Hepatocyte (in vitro differentiated cells): Measurements from ENCODE around the gene SPATA31A7. TPM values are rescaled to one million over a fixed set of nuclear protein-coding genes. Genes with fewer than 3 reads are reported as not detected.
"Not testable (repeated sequence)": the region's sequence is repeated elsewhere in the genome, so short reads cannot be mapped to it uniquely, and the experiment has no call there.

ENCODE experiments used
- DNase-seq: peaks from one replicate; pipeline ENCODE4 v3.0.0-alpha.2; 2016; ENCODE audit warnings: low spot score
- H2AFZ ChIP-seq: fragments of 200-600 bp; sonication (generic); 2 replicates; pipeline ENCODE4 v1.6.0; 2016; ENCODE audit warnings: antibody characterized with exemption, mild to moderate bottlenecking
- H3K27ac ChIP-seq: fragments of 200-600 bp; sonication (generic); 2 replicates; pipeline ENCODE4 v1.5.1; 2016; ENCODE audit warnings: mild to moderate bottlenecking
- H3K27me3 ChIP-seq: fragments of 200-600 bp; sonication (generic); 2 replicates; pipeline ENCODE4 v1.6.1; 2016
- H3K36me3 ChIP-seq: fragments of 200-600 bp; sonication (generic); replicated peaks from 2 replicates; pipeline ENCODE4 v1.5.1; 2016; ENCODE audit warnings: low read depth; ENCODE audit not compliant: insufficient read depth
- H3K4me1 ChIP-seq: fragments of 200-600 bp; sonication (generic); 2 replicates; pipeline ENCODE4 v1.5.1; 2016; ENCODE audit warnings: mild to moderate bottlenecking, moderate library complexity; ENCODE audit not compliant: insufficient read depth
- H3K4me2 ChIP-seq: fragments of 200-600 bp; sonication (generic); 2 replicates; pipeline ENCODE4 v1.6.0; 2016
- H3K4me3 ChIP-seq: fragments of 200-600 bp; sonication (generic); 2 replicates; pipeline ENCODE4 v1.5.1; 2016; ENCODE audit warnings: mild to moderate bottlenecking
- H3K79me2 ChIP-seq: fragments of 200-600 bp; sonication (generic); 2 replicates; pipeline ENCODE4 v1.6.0; 2017; ENCODE audit warnings: mild to moderate bottlenecking
- H3K9me2 ChIP-seq: fragments of 200-600 bp; sonication (generic); replicated peaks from 2 replicates; pipeline ENCODE4 v1.6.0; 2017; ENCODE audit warnings: mild to moderate bottlenecking; ENCODE audit not compliant: insufficient read depth
- H3K9me3 ChIP-seq: fragments of 200-600 bp; sonication (generic); 2 replicates; pipeline ENCODE4 v1.5.1; 2016; ENCODE audit warnings: low read depth, mild to moderate bottlenecking
- H4K20me1 ChIP-seq: fragments of 200-600 bp; sonication (generic); 2 replicates; pipeline ENCODE4 v1.6.0; 2016; ENCODE audit warnings: mild to moderate bottlenecking; ENCODE audit not compliant: insufficient read depth, poor library complexity, severe bottlenecking
- WGBS: methylation state at CpG from one replicate; pipeline ENCODE4 v1.1.6; 2016; ENCODE audit warnings: low lambda C conversion rate; ENCODE audit errors: missing lambda C conversion rate; 5-methylcytosine and 5-hydroxymethylcytosine counted together
- polyA plus RNA-seq: library from polyadenylated mRNA; unstranded; fragments of >200 nt; fragmentation: Nextera tagmentation; extraction: Ambion mirVana; gene quantifications from 2 replicates; pipeline ENCODE4 v1.2.1, GENCODE V29; 2016
- small RNA-seq: library from RNA; depleted of rRNA; stranded (forward); fragments of <200 nt; gene quantifications from one replicate; pipeline ENCODE3, GENCODE V24; 2014
- total RNA-seq: library from RNA; depleted of rRNA; stranded (reverse); fragments of >200 nt; gene quantifications from 2 replicates; pipeline ENCODE4 v1.2.3, GENCODE V29; 2014

SPATA31A7 gene
- not detected in 2 replicates for total RNA-seq
- not detected in 2 replicates for polyA plus RNA-seq

- H3K27me3 ChIP-seq, H3K4me2 ChIP-seq, H3K36me3 ChIP-seq, H3K4me1 ChIP-seq, H3K9me3 ChIP-seq, H3K79me2 ChIP-seq, H3K4me3 ChIP-seq, H3K27ac ChIP-seq, H3K9me2 ChIP-seq, H2AFZ ChIP-seq, H4K20me1 ChIP-seq, DNase-seq: not testable (repeated sequence)
- no CpG with 5 or more reads among the region's 7 CpGs for WGBS
These were observed at the start of gene SPATA31A7 for GRCh38 chr9:61189736-61190135. Gene SPATA31A7, plus strand, starts transcription at chr9:61190036. Its CDS starts 29 bp downstream, at chr9:61190065.

GRCh38 chr9:61226438-61226837, 36.6 kb downstream of the SPATA31A7 start:
- not testable (repeated sequence) for H3K4me1 ChIP-seq, H3K4me3 ChIP-seq, H3K4me2 ChIP-seq, H3K27me3 ChIP-seq, H3K9me2 ChIP-seq, H3K9me3 ChIP-seq, H3K27ac ChIP-seq, H3K79me2 ChIP-seq, H4K20me1 ChIP-seq, H2AFZ ChIP-seq, H3K36me3 ChIP-seq, DNase-seq
- 78% methylated on average over 3 of the region's 4 CpGs for WGBS

Small RNA genes within 50 kb of the gene (small RNA-seq; reads per million reads assigned to genes)
- gene BX005040.2, result not detected
